Measurements from ENCODE around the gene FBXO42. TPM values are rescaled to one million over a fixed set of nuclear protein-coding genes. Genes with fewer than 3 reads are reported as not detected.
"Not testable (repeated sequence)": the region's sequence is repeated elsewhere in the genome, so short reads cannot be mapped to it uniquely, and the experiment has no call there.

FBXO42 gene
- total RNA-seq, 1 experiment from 2014 or later = 19.9 TPM

- DNase-seq (ENCODE audit: extremely low read depth, low read depth) = not testable (repeated sequence)
Measured at GRCh38 chr1:16222716-16223115, 129.6 kb downstream of the FBXO42 start.

GRCh38 chr1:16221499-16221898 is 130.8 kb downstream of the FBXO42 start:
- DNase-seq (ENCODE audit: extremely low read depth, low read depth) = no peak

DNA sequence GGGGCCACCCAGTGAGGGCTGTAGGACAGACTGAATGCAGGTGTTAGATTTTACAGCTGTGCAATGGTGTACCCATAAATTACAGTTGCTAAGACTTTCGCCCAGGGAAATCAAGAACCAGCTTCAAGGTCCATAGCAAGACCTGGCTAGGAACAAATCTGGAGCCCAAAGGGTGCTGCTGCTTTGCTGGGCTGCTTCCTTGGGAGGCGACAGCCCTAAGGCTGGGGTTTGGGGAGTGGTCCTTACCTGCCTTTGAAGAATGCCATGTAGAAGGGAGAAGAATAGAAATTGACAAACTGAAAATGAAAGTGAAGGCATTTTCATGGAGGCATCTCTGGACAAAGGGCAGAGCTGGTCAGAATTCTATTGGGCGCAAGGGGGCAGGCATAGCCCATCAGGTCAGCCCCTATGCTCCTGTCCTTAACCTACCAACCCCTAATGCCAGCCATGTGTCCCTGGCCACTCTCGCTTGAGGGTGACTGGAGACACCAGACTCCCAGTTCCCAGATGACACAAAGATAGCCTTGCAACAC is 132.2 kb downstream of the FBXO42 start:
- no peak for DNase-seq (ENCODE audit: extremely low read depth, low read depth)

DNA sequence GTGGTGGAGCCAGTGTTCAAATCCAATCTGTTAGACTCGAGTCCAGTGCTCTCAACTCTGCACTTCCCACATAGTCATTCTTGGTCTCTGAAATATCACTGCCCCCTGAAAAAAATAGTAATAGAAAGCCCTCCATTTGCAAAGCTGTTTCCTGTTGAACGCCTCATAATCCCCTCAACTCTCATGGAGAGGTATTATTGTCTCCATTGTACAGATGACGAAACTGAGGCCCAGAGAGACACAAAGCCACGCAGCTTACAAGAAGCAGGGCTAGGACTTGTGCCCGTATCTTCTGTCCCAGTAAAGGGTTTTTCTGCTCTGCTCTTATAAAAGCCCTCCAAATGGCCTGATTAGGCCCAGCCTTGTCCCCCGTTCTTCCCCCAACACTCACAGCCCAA is 133.6 kb downstream of the FBXO42 start:
- no peak for DNase-seq (ENCODE audit: extremely low read depth, low read depth)

DNA sequence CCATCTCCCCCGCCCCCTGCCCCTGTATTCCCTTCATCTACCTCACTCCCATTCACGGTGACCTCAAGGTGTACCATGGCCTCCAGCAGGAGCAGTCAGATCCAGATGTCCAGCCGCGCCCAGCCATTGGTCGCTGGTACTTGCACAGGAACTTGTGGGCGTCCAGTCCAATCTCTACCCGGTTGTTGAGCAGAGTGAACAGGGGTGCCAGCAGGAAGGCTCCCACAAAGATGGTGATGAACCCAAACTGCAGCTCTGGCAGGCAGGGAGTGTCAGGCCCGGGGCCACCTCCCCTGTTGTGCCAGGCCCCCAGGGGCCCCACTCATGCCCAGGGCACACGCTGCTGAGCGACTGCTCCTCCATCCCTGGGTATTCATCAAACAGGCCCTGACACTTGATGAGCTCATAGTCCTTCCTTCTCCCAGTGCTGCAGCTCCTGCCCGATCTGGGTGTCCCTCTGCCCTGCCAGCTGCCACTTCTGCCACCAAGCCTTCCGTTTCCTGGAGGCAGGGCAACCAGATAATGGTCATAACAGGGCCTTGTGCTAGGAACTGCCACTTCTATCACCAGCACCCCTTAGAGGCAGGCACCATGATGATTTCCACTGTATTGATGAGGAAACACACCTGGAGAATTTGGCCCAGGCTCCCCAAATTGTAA is 134.1 kb downstream of the FBXO42 start:
- DNase-seq (ENCODE audit: extremely low read depth, low read depth) = no peak

- DNase-seq (ENCODE audit: extremely low read depth, low read depth) = peak; percentile 94
Measured at GRCh38 chr1:16217061-16217785, 135.1 kb downstream of the FBXO42 start.

GRCh38 chr1:16215882-16216753 is 136.2 kb downstream of the FBXO42 start:
- DNase-seq (ENCODE audit: extremely low read depth, low read depth) = no peak

DNA sequence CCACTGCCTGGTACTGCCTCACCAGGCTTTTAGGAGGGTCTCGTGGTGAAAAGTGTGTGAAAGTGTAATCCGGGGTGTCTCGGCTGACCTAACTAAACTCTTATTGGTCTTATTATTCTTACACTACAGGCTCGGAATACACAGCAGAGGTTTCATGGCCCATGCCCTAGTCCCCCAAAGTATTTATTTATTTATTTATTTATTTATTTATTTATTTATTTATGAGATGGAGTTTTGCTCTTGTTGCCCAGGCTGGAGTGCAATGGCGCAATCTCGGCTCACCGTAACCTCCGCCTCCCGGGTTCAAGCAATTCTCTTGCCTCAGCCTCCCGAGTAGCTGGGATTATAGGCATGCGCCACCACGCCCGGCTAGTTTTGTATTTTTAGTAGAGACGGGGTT is 137.0 kb downstream of the FBXO42 start:
- not testable (repeated sequence) for DNase-seq (ENCODE audit: extremely low read depth, low read depth)

GRCh38 chr1:16213544-16213943 is 138.7 kb downstream of the FBXO42 start:
- not testable (repeated sequence) for DNase-seq (ENCODE audit: extremely low read depth, low read depth)

- no peak for DNase-seq (ENCODE audit: extremely low read depth, low read depth)
Measured at GRCh38 chr1:16213013-16213412, 139.3 kb downstream of the FBXO42 start.

DNA sequence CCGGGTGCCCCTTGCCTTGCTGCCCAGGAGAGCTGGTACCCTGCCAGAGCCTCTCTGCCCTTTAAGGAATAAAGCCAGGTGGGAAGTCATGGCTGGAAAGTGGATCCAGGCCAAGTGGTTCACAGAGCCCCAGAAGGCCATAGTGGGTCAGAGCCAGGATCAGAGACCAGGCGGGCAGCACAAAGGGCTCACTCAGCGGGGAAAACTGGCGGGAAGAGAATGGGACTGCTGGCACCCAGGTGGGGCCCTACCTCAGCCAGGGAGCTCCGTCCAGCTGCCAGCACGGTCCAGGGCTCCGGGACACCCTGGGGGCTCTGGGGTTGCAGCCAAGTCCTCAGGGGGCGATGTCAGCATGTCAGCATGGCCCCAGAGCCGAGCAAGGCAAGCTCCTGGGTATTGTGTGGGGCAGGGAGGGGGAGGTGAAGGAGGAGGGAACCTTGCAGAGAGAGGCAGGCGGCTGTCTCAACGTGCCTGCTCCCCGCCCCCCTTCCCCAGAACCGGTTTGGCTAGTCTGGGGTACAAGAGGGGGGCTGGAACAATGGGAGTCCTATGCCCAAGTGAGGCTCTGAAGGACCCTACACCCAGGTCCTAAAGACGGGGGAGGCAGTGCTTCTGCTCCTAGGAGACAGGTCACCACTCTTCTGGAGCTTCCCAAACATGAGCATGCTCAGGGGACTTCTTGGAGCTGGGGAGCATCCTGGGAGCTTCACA is 139.9 kb downstream of the FBXO42 start, which contains the start of gene ARHGEF19:
ARHGEF19 (minus strand) TSS at position 402 of the 711 bp plus-strand sequence. CDS start 3,598 bp downstream, outside the sequence.
- no peak for DNase-seq (ENCODE audit: extremely low read depth, low read depth)

- no peak for DNase-seq (ENCODE audit: extremely low read depth, low read depth)
Measured at GRCh38 chr1:16211824-16212223, 140.5 kb downstream of the FBXO42 start.

- DNase-seq (ENCODE audit: extremely low read depth, low read depth) = no peak
Measured at GRCh38 chr1:16210581-16210980, 141.7 kb downstream of the FBXO42 start.

GRCh38 chr1:16209847-16210407 is 142.4 kb downstream of the FBXO42 start:
- DNase-seq (ENCODE audit: extremely low read depth, low read depth) = no peak

GRCh38 chr1:16209132-16209846 is 143.0 kb downstream of the FBXO42 start:
- DNase-seq (ENCODE audit: extremely low read depth, low read depth) = no peak

GRCh38 chr1:16208270-16208987 is 143.9 kb downstream of the FBXO42 start:
- DNase-seq (ENCODE audit: extremely low read depth, low read depth) = no peak

DNA sequence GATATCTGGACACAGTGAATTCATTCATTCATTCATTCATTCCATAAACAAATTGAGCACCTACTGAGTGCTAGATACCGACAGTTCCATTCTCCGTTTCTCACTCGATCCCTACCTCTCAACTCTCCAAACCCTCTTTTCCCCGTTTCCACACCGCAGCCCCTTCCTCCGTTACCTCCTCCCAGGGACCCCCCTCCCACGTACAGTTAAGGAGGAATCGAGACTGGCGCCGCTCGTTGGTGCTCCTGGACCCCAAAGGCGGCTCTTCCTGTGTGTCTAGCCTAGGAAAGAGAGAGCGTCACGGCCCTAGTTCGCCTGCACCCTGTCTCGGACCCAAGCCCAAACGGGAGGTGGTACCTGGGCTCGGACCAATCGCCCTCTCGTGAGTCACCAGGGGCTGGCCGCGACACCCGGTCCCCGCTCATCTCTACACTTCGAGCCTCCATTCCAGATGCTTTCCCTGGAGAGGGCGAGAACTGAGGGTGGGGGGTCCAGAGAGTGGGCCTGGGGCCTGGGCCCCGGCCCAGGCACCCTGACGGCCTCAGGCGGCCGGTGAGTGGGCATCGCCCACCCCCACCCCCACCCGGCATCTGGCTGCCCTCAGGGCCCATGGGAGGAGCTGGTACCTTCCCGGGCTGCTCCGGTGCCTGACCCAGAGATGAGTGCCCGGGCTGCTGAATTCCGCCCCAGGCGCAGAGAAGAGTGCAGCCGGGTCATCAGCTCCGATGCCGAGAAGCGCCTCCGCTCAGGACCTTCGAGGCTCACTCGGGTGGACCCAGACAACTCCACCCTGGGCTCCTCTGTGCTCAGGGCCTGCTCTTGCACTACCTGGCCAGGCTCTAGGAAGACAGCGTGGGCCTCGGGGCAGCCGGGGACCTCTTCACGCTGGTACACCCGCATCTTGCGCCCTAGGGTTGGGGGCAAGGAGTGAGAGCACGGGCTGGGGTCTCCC is 144.7 kb downstream of the FBXO42 start:
- no peak for DNase-seq (ENCODE audit: extremely low read depth, low read depth)

Measured in NCI-H460 (cell line).